Endothelial cell (in vitro differentiated cells): ENCODE measurements around the gene APOL5. TPM values are rescaled to one million over a fixed set of nuclear protein-coding genes. Genes with fewer than 3 reads are reported as not detected.

ENCODE experiments used
- DNase-seq: peaks from one replicate; pipeline ENCODE4 v3.0.0; 2021; ENCODE audit warnings: low spot score
- H3K27ac Mint-ChIP-seq: one replicate; pipeline ENCODE4 v1.8.0; 2021; ENCODE audit warnings: mixed read lengths, inconsistent platforms; ENCODE audit not compliant: unreplicated experiment
- H3K27me3 Mint-ChIP-seq: one replicate; pipeline ENCODE4 v1.8.0; 2021; ENCODE audit warnings: mild to moderate bottlenecking, moderate library complexity, mixed read lengths, inconsistent platforms; ENCODE audit not compliant: unreplicated experiment
- H3K36me3 Mint-ChIP-seq: one replicate; pipeline ENCODE4 v1.8.0; 2021; ENCODE audit warnings: mild to moderate bottlenecking, low read depth, mixed read lengths, inconsistent platforms; ENCODE audit not compliant: unreplicated experiment
- H3K4me1 Mint-ChIP-seq: one replicate; pipeline ENCODE4 v1.8.0; 2021; ENCODE audit warnings: mild to moderate bottlenecking, mixed read lengths, inconsistent platforms; ENCODE audit not compliant: unreplicated experiment
- H3K4me3 Mint-ChIP-seq: one replicate; pipeline ENCODE4 v1.8.0; 2021; ENCODE audit warnings: mild to moderate bottlenecking, mixed read lengths, inconsistent platforms; ENCODE audit not compliant: unreplicated experiment
- H3K9me3 Mint-ChIP-seq: one replicate; pipeline ENCODE4 v1.8.0; 2021; ENCODE audit warnings: mixed read lengths, inconsistent platforms; ENCODE audit not compliant: unreplicated experiment
- CTCF ChIP-seq: fragments of 200-600 bp; sonication (generic); IDR thresholded peaks from one replicate; pipeline ENCODE4 v1.5.0; 2021; ENCODE audit warnings: antibody characterized with exemption; ENCODE audit not compliant: unreplicated experiment
- total RNA-seq: library from RNA; stranded (reverse); fragmentation: NEBNext Ultra II Directional; extraction: Animal tissue kit (Norgen Biotek cat#: 25700); gene quantifications from one replicate; pipeline ENCODE4 v1.2.1, GENCODE V29; 2021; ENCODE audit not compliant: unreplicated experiment

The APOL5 gene
- total RNA-seq, 1 donor from 2014 or later, result not detected

- peak; percentile 11 for DNase-seq
- Mint-ChIP-seq H3K4me1 (peaks cover 46% of the 10 kb centered on the region), H3K36me3 (peaks cover 18% of the 10 kb centered on the region), H3K4me3 (peak overlapping the region; percentile 53), H3K27ac (peak overlapping the region; percentile 97), H3K9me3 (no peaks in the 10 kb centered on the region), H3K27me3 (peaks cover 4% of the 10 kb centered on the region)
- no peak for TF ChIP-seq CTCF
Measured at GRCh38 chr22:35766654-35767580, 49.2 kb downstream of the APOL5 start.

GRCh38 chr22:35769974-35770373 is 52.3 kb downstream of the APOL5 start:
- TF ChIP-seq CTCF, result no peak
- Mint-ChIP-seq H3K9me3 (no peaks in the 10 kb centered on the region), H3K27me3 (peaks cover 2% of the 10 kb centered on the region), H3K27ac (no peak overlapping the region), H3K4me3 (no peak overlapping the region), H3K4me1 (peaks cover 34% of the 10 kb centered on the region), H3K36me3 (peaks cover 9% of the 10 kb centered on the region)
- no peak for DNase-seq

GRCh38 chr22:35775339-35775738 is 57.7 kb downstream of the APOL5 start:
- Mint-ChIP-seq H3K27ac (no peak overlapping the region), H3K36me3 (peaks cover 9% of the 10 kb centered on the region), H3K27me3 (no peaks in the 10 kb centered on the region), H3K9me3 (no peaks in the 10 kb centered on the region), H3K4me3 (no peak overlapping the region), H3K4me1 (peaks cover 7% of the 10 kb centered on the region)
- TF ChIP-seq CTCF, result no peak
- DNase-seq, result no peak

- peak overlapping the region; percentile 48 for H3K27ac Mint-ChIP-seq
- no peak for DNase-seq
Measured at GRCh38 chr22:35777335-35777975, 59.8 kb downstream of the APOL5 start.

More at GRCh38 chr22:35777335-35777975, 59.8 kb downstream of the APOL5 start:
- no peak overlapping the region for H3K4me3 Mint-ChIP-seq
- no peaks in the 10 kb centered on the region for H3K9me3 Mint-ChIP-seq
- H3K27me3 Mint-ChIP-seq, result no peaks in the 10 kb centered on the region
- no peak for TF ChIP-seq CTCF
- peaks cover 3% of the 10 kb centered on the region for H3K4me1 Mint-ChIP-seq
- H3K36me3 Mint-ChIP-seq, result peaks cover 7% of the 10 kb centered on the region

Other genes with a start within 250 kb of the APOL5 start
- gene RASD2, start 177.0 kb upstream of the APOL5 start, total RNA-seq, result not detected
- not detected for gene MB, start 100.5 kb upstream of the APOL5 start, total RNA-seq
- 0.23 TPM for gene APOL6, start 69.4 kb upstream of the APOL5 start, total RNA-seq